ENCODE measurements around the gene DCUN1D2.

The DCUN1D2 gene

GRCh38 chr13:113537205-113537604 lies 46.7 kb upstream of the DCUN1D2 start:
- intact Hi-C loops (cut with DNase I; ENCODE audit: low total_unique reads), result no loop called here
- DNase-seq, result peak in 1 of 2 donors; percentile 43
- no peaks in the 10 kb centered on the region for H3K4me1 ChIP-seq
- H3K9me3 ChIP-seq, result no peaks in the 10 kb centered on the region
- TF ChIP-seq CTCF (IDR thresholded peaks at IDR 0.05), result no peak
- no peak overlapping the region for H3K4me3 ChIP-seq
- no peak overlapping the region for H3K27ac ChIP-seq
- no peaks in the 10 kb centered on the region for H3K27me3 ChIP-seq
- H3K36me3 ChIP-seq, result peaks cover 29 to 73% (median 58%) of the 10 kb centered on the region in 3 donors

- no peaks in the 10 kb centered on the region for H3K4me1 ChIP-seq
- H3K27ac ChIP-seq, result no peak overlapping the region
- H3K27me3 ChIP-seq, result no peaks in the 10 kb centered on the region
- H3K4me3 ChIP-seq, result no peak overlapping the region
- DNase-seq, result peak in 1 of 2 donors; percentile 50
- no peaks in the 10 kb centered on the region for H3K9me3 ChIP-seq
- no peak for TF ChIP-seq CTCF (IDR thresholded peaks at IDR 0.05)
- peaks cover 29 to 78% (median 62%) of the 10 kb centered on the region in 3 donors for H3K36me3 ChIP-seq
- intact Hi-C loops (cut with DNase I; ENCODE audit: low total_unique reads), result no loop called here
These were observed 46.1 kb upstream of the DCUN1D2 start for GRCh38 chr13:113536461-113537110.

- no peak for TF ChIP-seq CTCF (IDR thresholded peaks at IDR 0.05)
- Histone ChIP-seq H3K4me1 (no peaks in the 10 kb centered on the region), H3K4me3 (no peak overlapping the region), H3K27ac (no peak overlapping the region), H3K36me3 (peaks cover 30 to 78% (median 61%) of the 10 kb centered on the region in 3 donors), H3K9me3 (no peaks in the 10 kb centered on the region), H3K27me3 (no peaks in the 10 kb centered on the region)
- peak in 1 of 2 donors; percentile 33 for DNase-seq
- intact Hi-C loops (cut with DNase I; ENCODE audit: low total_unique reads), result no loop called here
These were observed 44.9 kb upstream of the DCUN1D2 start for GRCh38 chr13:113535381-113535781.

- H3K27ac ChIP-seq, result no peak overlapping the region
- no peaks in the 10 kb centered on the region for H3K27me3 ChIP-seq
- H3K9me3 ChIP-seq, result no peaks in the 10 kb centered on the region
- peaks cover 28 to 75% (median 60%) of the 10 kb centered on the region in 3 donors for H3K36me3 ChIP-seq
- intact Hi-C loops (cut with DNase I; ENCODE audit: low total_unique reads), result no loop called here
- H3K4me1 ChIP-seq, result no peaks in the 10 kb centered on the region
- no peak overlapping the region for H3K4me3 ChIP-seq
- TF ChIP-seq CTCF (IDR thresholded peaks at IDR 0.05), result no peak
- peak in 1 of 2 donors; percentile 33 for DNase-seq
These were observed 43.8 kb upstream of the DCUN1D2 start for GRCh38 chr13:113534236-113534860.

GRCh38 chr13:113533161-113533840 lies 42.8 kb upstream of the DCUN1D2 start:
- DNase-seq, result peak in 1 of 2 donors; percentile 28
- intact Hi-C loops (cut with DNase I; ENCODE audit: low total_unique reads), result no loop called here

More at GRCh38 chr13:113533161-113533840, 42.8 kb upstream of the DCUN1D2 start:
- H3K27ac ChIP-seq, result no peak overlapping the region
- no peak for TF ChIP-seq CTCF (IDR thresholded peaks at IDR 0.05)
- peaks cover 37 to 74% (median 61%) of the 10 kb centered on the region in 3 donors for H3K36me3 ChIP-seq
- H3K4me1 ChIP-seq, result no peaks in the 10 kb centered on the region
- H3K9me3 ChIP-seq, result no peaks in the 10 kb centered on the region
- no peak overlapping the region for H3K4me3 ChIP-seq
- no peaks in the 10 kb centered on the region for H3K27me3 ChIP-seq

All from tibial artery (tissue), 4 donors.